Suprapubic skin (tissue), 4 donors: ENCODE data around the gene OGFOD2.

Experiments used
- CTCF ChIP-seq, 2 donors: fragments of 200-600 bp in 1 of 2; fragments of 450-650 bp in 1 of 2; sonication (generic) in 1 of 2; IDR thresholded peaks; one replicate each; pipeline ENCODE4 v1.5.1; 2016 to 2019; ENCODE audit warnings: antibody characterized with exemption in 2 of 2, mild to moderate bottlenecking in 1 of 2, moderate library complexity in 1 of 2
- POLR2A ChIP-seq, 2 donors: fragments of 450-650 bp; IDR thresholded peaks; one replicate each; pipeline ENCODE4 v1.6.1; 2017; ENCODE audit warnings: antibody characterized with exemption in 2 of 2, mild to moderate bottlenecking in 2 of 2, moderate library complexity in 2 of 2
- POLR2AphosphoS5 ChIP-seq, 3 donors: sonication (generic); formaldehyde crosslinking; IDR thresholded peaks; one replicate each; pipeline ENCODE4 v1.6.1; 2017; ENCODE audit warnings: antibody characterized with exemption in 3 of 3

DNA sequence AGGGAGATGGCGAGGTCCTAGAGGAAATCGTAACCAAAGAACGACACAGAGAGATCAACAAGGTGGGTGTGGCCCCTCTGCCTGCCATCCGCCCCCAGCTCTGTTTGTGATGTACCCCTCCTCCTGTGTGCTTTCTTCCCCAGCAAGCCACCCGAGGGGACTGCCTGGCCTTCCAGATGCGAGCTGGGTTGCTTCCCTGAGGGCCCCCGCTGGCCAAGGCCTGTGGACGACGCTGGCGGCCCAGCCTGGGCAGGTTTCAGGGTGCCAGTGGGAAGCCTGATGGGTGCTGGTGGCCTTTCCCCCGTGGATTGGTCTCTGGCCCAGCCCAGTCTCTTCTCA lies 7.4 kb downstream of the OGFOD2 start:
- TF ChIP-seq CTCF (IDR thresholded peaks at IDR 0.05) (no peak), POLR2AphosphoS5 (IDR thresholded peaks at IDR 0.05) (no peak), POLR2A (IDR thresholded peaks at IDR 0.05) (no peak)
